Transverse colon (tissue), 3 donors: ENCODE results near the gene KNDC1.

ENCODE experiments used
- EP300 ChIP-seq: sonication (generic); formaldehyde crosslinking; IDR thresholded peaks from one replicate; pipeline ENCODE4 v1.6.1; 2017; ENCODE audit warnings: antibody characterized with exemption, low read depth
- POLR2A ChIP-seq: fragments of 450-650 bp; IDR thresholded peaks from one replicate; pipeline ENCODE4 v1.6.1; 2016; ENCODE audit warnings: antibody characterized with exemption, mild to moderate bottlenecking, moderate library complexity
- TF ChIP-seq, protein P1 (sequence below), 5 experiments: fragments of 200-600 bp in 3 of 5; fragments of 450-650 bp in 2 of 5; sonication (generic) in 3 of 5; IDR thresholded peaks; 1 replicate in 2 of 5; 2 replicates in 3 of 5; pipeline ENCODE4 v1.5.1; 2016 to 2017; ENCODE audit warnings: antibody characterized with exemption in 5 of 5, inconsistent platforms in 3 of 5, mild to moderate bottlenecking in 2 of 5, moderate library complexity in 1 of 5

- TF ChIP-seq POLR2A (no peak), EP300 (no peak)
- TF ChIP-seq, protein P1, sequence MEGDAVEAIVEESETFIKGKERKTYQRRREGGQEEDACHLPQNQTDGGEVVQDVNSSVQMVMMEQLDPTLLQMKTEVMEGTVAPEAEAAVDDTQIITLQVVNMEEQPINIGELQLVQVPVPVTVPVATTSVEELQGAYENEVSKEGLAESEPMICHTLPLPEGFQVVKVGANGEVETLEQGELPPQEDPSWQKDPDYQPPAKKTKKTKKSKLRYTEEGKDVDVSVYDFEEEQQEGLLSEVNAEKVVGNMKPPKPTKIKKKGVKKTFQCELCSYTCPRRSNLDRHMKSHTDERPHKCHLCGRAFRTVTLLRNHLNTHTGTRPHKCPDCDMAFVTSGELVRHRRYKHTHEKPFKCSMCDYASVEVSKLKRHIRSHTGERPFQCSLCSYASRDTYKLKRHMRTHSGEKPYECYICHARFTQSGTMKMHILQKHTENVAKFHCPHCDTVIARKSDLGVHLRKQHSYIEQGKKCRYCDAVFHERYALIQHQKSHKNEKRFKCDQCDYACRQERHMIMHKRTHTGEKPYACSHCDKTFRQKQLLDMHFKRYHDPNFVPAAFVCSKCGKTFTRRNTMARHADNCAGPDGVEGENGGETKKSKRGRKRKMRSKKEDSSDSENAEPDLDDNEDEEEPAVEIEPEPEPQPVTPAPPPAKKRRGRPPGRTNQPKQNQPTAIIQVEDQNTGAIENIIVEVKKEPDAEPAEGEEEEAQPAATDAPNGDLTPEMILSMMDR (IDR thresholded peaks at IDR 0.05) = no peak
These were observed 110.8 kb downstream of the KNDC1 start for GRCh38 chr10:133270773-133271297.
